ENCODE data around the gene OMG. TPM values are rescaled to one million over a fixed set of nuclear protein-coding genes. Genes with fewer than 3 reads are reported as not detected.
A peak's percentile ranks its signal among the peaks of the same experiment; 100 is the strongest.
"Not testable (repeated sequence)": the region's sequence is repeated elsewhere in the genome, so short reads cannot be mapped to it uniquely, and the experiment has no call there.

OMG gene
- total RNA-seq, 1 donor from 2014 or later: not detected

GRCh38 chr17:31272236-31272635 is 24.8 kb downstream of the OMG start:
- peaks cover 26% of the 10 kb centered on the region for H3K36me3 Mint-ChIP-seq (ENCODE audit: low read depth, unreplicated experiment)
- no peak overlapping the region for H3K4me3 Mint-ChIP-seq (ENCODE audit: unreplicated experiment)
- H3K4me1 Mint-ChIP-seq (ENCODE audit: unreplicated experiment): peaks cover 16% of the 10 kb centered on the region
- H3K27ac Mint-ChIP-seq (ENCODE audit: unreplicated experiment): no peak overlapping the region
- TF ChIP-seq, protein P1, sequence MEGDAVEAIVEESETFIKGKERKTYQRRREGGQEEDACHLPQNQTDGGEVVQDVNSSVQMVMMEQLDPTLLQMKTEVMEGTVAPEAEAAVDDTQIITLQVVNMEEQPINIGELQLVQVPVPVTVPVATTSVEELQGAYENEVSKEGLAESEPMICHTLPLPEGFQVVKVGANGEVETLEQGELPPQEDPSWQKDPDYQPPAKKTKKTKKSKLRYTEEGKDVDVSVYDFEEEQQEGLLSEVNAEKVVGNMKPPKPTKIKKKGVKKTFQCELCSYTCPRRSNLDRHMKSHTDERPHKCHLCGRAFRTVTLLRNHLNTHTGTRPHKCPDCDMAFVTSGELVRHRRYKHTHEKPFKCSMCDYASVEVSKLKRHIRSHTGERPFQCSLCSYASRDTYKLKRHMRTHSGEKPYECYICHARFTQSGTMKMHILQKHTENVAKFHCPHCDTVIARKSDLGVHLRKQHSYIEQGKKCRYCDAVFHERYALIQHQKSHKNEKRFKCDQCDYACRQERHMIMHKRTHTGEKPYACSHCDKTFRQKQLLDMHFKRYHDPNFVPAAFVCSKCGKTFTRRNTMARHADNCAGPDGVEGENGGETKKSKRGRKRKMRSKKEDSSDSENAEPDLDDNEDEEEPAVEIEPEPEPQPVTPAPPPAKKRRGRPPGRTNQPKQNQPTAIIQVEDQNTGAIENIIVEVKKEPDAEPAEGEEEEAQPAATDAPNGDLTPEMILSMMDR (IDR thresholded peaks at IDR 0.05; ENCODE audit: unreplicated experiment): no peak
- no peaks in the 10 kb centered on the region for H3K9me3 Mint-ChIP-seq (ENCODE audit: unreplicated experiment)
- no peaks in the 10 kb centered on the region for H3K27me3 Mint-ChIP-seq (ENCODE audit: unreplicated experiment)
- DNase-seq (ENCODE audit: low spot score): no peak

DNA sequence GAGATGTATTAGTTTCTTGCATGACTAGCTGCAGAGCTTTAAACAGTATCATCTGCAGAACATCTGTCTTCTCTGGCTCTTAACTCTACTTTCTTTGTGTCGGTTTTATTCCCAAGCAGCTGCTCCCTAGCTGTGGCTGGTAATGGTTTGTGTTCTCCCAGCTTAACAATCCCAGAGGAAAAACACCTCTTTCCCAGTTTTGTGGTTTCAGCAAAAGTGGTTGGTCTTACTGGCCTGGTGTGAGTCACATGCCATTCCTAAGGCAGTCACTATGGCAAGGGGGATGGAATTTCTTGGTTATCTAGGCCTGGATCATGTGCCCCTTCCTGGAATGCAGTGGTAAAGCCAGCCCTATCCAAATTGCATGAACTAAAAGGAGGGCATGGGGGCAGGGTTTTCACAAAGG is 27.5 kb downstream of the OMG start:
- Mint-ChIP-seq H3K36me3 (ENCODE audit: low read depth, unreplicated experiment) (peaks cover 28% of the 10 kb centered on the region), H3K4me1 (ENCODE audit: unreplicated experiment) (peaks cover 13% of the 10 kb centered on the region), H3K27me3 (ENCODE audit: unreplicated experiment) (no peaks in the 10 kb centered on the region), H3K27ac (ENCODE audit: unreplicated experiment) (peak overlapping the region; percentile 91), H3K9me3 (ENCODE audit: unreplicated experiment) (no peaks in the 10 kb centered on the region), H3K4me3 (ENCODE audit: unreplicated experiment) (no peak overlapping the region)
- TF ChIP-seq, protein P1 (IDR thresholded peaks at IDR 0.05; ENCODE audit: unreplicated experiment): no peak
- peak; percentile 12 for DNase-seq (ENCODE audit: low spot score)

DNA sequence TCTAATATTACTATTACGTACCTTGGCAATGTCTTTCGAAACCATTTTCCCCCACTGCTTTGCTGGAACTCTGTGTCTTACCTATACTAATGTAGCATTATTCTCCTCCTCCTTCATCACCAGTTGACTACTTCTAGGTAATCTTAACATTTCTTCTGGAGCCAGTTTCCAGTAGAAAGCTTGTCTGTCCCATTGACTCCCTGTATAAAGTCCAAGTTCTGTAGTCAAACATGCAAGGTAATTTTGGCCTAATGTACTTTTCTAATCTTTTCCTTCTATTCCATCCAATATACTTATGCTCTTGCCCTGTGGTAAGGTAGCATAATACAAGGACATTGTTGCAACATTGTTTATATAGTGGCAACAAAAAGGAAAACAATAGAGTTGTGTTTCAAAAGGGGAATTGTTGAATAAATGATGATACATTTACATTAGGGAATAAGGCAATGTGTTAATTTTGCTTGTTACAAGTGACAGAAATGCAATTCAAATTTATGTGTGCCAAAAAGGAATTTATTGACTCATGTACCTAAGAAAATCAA is 27.9 kb downstream of the OMG start:
- Mint-ChIP-seq H3K4me1 (ENCODE audit: unreplicated experiment) (peaks cover 9% of the 10 kb centered on the region), H3K36me3 (ENCODE audit: low read depth, unreplicated experiment) (peaks cover 28% of the 10 kb centered on the region), H3K27ac (ENCODE audit: unreplicated experiment) (peak overlapping the region; percentile 12), H3K4me3 (ENCODE audit: unreplicated experiment) (peak overlapping the region; percentile 17), H3K27me3 (ENCODE audit: unreplicated experiment) (no peaks in the 10 kb centered on the region), H3K9me3 (ENCODE audit: unreplicated experiment) (no peaks in the 10 kb centered on the region)
- TF ChIP-seq, protein P1 (IDR thresholded peaks at IDR 0.05; ENCODE audit: unreplicated experiment): no peak
- no peak for DNase-seq (ENCODE audit: low spot score)

GRCh38 chr17:31266042-31266441 is 31.0 kb downstream of the OMG start:
- Mint-ChIP-seq H3K27me3 (ENCODE audit: unreplicated experiment) (no peaks in the 10 kb centered on the region), H3K9me3 (ENCODE audit: unreplicated experiment) (no peaks in the 10 kb centered on the region), H3K27ac (ENCODE audit: unreplicated experiment) (no peak overlapping the region), H3K4me1 (ENCODE audit: unreplicated experiment) (peaks cover 9% of the 10 kb centered on the region), H3K36me3 (ENCODE audit: low read depth, unreplicated experiment) (peaks cover 23% of the 10 kb centered on the region), H3K4me3 (ENCODE audit: unreplicated experiment) (no peak overlapping the region)
- TF ChIP-seq, protein P1 (IDR thresholded peaks at IDR 0.05; ENCODE audit: unreplicated experiment): no peak
- DNase-seq (ENCODE audit: low spot score): no peak

- not testable (repeated sequence) for H3K9me3 Mint-ChIP-seq (ENCODE audit: unreplicated experiment); H3K4me1 Mint-ChIP-seq (ENCODE audit: unreplicated experiment); H3K4me3 Mint-ChIP-seq (ENCODE audit: unreplicated experiment); DNase-seq (ENCODE audit: low spot score); H3K27ac Mint-ChIP-seq (ENCODE audit: unreplicated experiment); H3K27me3 Mint-ChIP-seq (ENCODE audit: unreplicated experiment)
- peaks cover 11% of the 10 kb centered on the region for H3K36me3 Mint-ChIP-seq (ENCODE audit: low read depth, unreplicated experiment)
Observed at GRCh38 chr17:31262923-31263322, 34.1 kb downstream of the OMG start.

All from endothelial cell (in vitro differentiated cells).